SK-N-MC (cell line): ENCODE results near the gene POLE4.

Experiments used
- EZH2 ChIP-seq: fragments of 200-600 bp; sonication (generic); IDR thresholded peaks from one replicate; pipeline ENCODE4 v1.6.1; 2017; ENCODE audit warnings: antibody characterized with exemption
- FOXP2 ChIP-seq: optimal IDR thresholded peaks from 2 replicates; pipeline ENCODE3; 2011; ENCODE audit warnings: mild to moderate bottlenecking, moderate library complexity; ENCODE audit not compliant: insufficient read depth; ENCODE audit errors: extremely low read length, control extremely low read depth
- POLR2AphosphoS5 ChIP-seq: IDR thresholded peaks from 2 replicates; pipeline ENCODE4 v1.6.1; 2012; ENCODE audit warnings: mild to moderate bottlenecking, low read depth, low read length, borderline replicate concordance

DNA sequence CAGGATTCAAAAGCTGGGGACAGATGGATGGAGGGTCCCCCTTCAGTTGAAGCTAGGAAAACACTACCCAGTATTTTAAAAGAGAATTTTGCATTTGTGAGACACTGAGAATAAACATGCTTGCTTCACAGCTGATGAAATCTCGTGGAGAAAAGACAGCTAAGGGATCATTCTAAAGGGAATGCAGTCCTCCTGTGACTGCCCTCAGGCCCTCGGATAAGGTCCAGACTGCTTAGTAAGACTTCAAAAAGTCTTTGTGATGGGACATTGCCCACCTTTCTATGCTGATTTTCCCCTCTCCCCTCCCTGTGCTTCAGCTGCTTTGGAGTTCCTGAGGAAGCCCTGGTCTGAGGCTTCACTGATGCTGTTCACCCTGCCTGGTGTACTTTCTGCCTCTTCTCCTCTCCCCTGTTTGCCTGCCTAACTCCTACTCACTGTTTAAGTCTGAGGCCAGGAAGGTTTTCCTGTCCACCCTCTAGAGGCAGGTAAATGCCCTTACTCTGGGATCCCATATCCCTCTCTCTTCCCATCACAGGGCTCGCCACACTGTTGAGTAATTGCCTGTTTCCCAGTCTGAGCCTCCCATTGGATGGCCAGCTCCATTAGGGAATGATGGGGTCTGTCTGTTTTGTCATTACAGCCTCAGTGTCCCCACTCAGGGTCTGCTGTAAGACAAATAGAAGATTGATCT is 26.6 kb downstream of the POLE4 start:
- no peak for TF ChIP-seq POLR2AphosphoS5
- TF ChIP-seq FOXP2: no peak
- TF ChIP-seq EZH2: no peak
